ENCODE data around the gene TEX101.

TEX101 gene

DNA sequence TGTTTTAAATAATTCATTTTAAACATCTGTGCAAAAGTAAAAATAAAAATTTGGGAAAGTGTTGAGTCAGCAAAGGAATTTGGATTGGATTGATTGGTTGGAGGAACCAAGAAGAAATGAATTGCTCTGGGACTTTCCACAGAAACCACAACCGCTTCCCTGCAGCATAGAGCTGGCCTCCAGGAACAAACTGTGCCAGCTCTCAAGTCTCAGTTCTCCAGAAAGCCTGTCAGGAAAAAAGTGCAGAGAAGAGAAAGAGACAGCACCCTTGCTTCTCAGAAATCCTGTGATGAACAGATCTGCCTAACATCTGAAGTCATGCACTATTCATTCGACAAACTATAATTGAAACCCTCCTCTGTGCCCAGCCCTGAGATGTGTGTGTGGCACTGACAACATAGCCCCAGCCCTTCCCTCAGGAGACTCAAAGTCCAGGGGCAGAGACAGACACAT is 35.9 kb downstream of the TEX101 start:
- H3K4me1 ChIP-seq (ENCODE audit: control insufficient read depth in 1 of 2, insufficient read depth in 2 of 2, low read length in 2 of 2) = peaks cover 0 to 11% of the 10 kb centered on the region in 2 donors
- H3K36me3 ChIP-seq (ENCODE audit: control insufficient read depth in 1 of 2, insufficient read depth in 2 of 2, low read length in 2 of 2) = no peaks in the 10 kb centered on the region
- H3K4me3 ChIP-seq (ENCODE audit: low read depth in 1 of 2, low read length in 2 of 2) = no peak overlapping the region
- H3K9me3 ChIP-seq (ENCODE audit: control insufficient read depth in 1 of 2, low read length in 2 of 2) = peaks cover 0 to 3% of the 10 kb centered on the region in 2 donors
- H3K27ac ChIP-seq (ENCODE audit: low read length) = no peak overlapping the region
- no peaks in the 10 kb centered on the region for H3K27me3 ChIP-seq (ENCODE audit: low read depth, low read length)

DNA sequence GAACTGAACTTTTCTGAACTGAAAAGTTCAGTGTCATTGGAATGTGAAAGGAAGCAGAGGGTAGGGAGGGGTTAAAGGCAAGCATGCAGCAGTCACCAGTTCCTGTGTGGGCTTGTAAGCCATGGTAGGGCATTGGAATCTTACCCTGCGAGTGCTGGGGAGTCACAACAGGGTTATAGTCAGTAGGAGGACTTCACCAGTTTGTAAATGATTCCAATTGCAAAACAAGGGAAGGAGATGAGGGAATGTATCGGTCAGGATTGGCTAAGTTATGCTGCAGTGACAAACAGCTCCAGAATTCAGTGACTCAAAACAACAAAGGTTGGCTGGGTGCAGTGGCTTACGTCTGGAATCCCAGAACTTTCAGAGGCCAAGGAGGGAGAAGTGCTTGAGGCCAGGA is 37.9 kb downstream of the TEX101 start:
- Histone ChIP-seq H3K4me1 (ENCODE audit: control insufficient read depth in 1 of 2, insufficient read depth in 2 of 2, low read length in 2 of 2) (peaks cover 0 to 9% of the 10 kb centered on the region in 2 donors), H3K27ac (ENCODE audit: low read length) (no peak overlapping the region)

DNA sequence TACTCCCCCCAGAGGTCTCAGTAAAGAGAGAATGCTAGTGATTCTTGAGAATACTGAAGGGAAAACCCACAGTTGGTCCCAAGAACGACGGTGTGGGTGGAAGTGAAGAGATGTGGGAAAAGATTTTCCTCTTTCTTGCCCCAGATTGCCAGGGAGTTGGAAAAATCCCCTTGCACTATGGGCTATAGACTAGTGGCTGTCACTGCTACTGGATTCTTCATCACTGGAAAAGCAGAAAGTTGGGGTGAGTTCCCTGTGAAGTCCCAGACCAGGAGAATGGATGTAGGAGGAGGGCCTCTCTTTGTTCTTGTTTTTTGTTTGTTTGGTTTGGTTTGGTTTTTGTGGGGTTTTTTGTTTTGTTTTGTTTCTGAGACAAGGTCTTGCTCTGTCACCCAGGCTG is 39.3 kb downstream of the TEX101 start:
- Histone ChIP-seq H3K27me3 (ENCODE audit: low read depth, low read length) (no peaks in the 10 kb centered on the region), H3K27ac (ENCODE audit: low read length) (no peak overlapping the region)

More for the DNA sequence above, 37.9 kb downstream of the TEX101 start:
- peaks cover 0 to 3% of the 10 kb centered on the region in 2 donors for H3K9me3 ChIP-seq (ENCODE audit: control insufficient read depth in 1 of 2, low read length in 2 of 2)
- no peaks in the 10 kb centered on the region for H3K36me3 ChIP-seq (ENCODE audit: control insufficient read depth in 1 of 2, insufficient read depth in 2 of 2, low read length in 2 of 2)
- H3K27me3 ChIP-seq (ENCODE audit: low read depth, low read length) = no peaks in the 10 kb centered on the region
- H3K4me3 ChIP-seq (ENCODE audit: low read depth in 1 of 2, low read length in 2 of 2) = no peak overlapping the region

DNA sequence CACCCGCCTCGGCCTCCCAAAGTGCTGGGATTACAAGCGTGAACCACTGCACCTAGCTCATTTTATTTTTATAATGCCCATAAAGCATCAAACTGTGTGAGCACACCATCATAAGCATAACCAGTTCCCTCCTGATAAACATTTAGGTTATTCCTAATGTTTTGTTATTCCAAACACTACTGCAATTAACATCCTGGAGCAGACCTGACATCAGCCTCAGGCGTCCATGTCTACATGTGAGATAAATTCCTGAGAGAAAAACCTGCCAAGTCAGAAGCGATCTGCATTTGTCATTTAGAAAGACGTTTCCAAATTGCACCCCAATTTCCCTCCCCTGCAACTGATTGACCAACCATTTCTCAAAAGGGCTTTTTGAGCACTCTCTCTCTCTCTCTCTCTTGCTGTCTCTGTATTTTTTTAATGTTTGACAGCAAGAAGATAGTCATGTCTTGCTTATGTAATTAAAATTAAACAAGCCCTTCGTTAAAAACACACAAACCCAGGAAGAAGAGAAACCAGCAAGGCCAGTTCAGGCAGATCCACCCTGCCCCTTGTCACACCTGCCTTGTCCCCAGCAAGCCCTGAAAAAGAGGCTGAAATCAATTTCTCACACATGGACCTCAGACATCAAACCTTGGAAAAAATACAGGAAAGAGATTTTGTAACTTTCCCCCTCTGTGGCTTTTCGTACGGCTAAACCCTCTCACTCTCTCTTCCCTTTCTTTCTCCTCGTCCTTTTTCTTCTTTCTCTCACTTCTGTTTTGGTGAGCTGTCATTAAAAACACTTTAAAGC is 40.8 kb downstream of the TEX101 start:
- Histone ChIP-seq H3K4me3 (ENCODE audit: low read depth in 1 of 2, low read length in 2 of 2) (no peak overlapping the region), H3K27me3 (ENCODE audit: low read depth, low read length) (no peaks in the 10 kb centered on the region), H3K9me3 (ENCODE audit: control insufficient read depth in 1 of 2, low read length in 2 of 2) (peaks cover 0 to 3% of the 10 kb centered on the region in 2 donors), H3K36me3 (ENCODE audit: control insufficient read depth in 1 of 2, insufficient read depth in 2 of 2, low read length in 2 of 2) (no peaks in the 10 kb centered on the region), H3K27ac (ENCODE audit: low read length) (peak overlapping the region; percentile 16), H3K4me1 (ENCODE audit: control insufficient read depth in 1 of 2, insufficient read depth in 2 of 2, low read length in 2 of 2) (peaks cover 0 to 9% of the 10 kb centered on the region in 2 donors)

More for the DNA sequence above, 39.3 kb downstream of the TEX101 start:
- Histone ChIP-seq H3K4me3 (ENCODE audit: low read depth in 1 of 2, low read length in 2 of 2) (no peak overlapping the region), H3K9me3 (ENCODE audit: control insufficient read depth in 1 of 2, low read length in 2 of 2) (peaks cover 0 to 3% of the 10 kb centered on the region in 2 donors), H3K4me1 (ENCODE audit: control insufficient read depth in 1 of 2, insufficient read depth in 2 of 2, low read length in 2 of 2) (peaks cover 0 to 9% of the 10 kb centered on the region in 2 donors), H3K36me3 (ENCODE audit: control insufficient read depth in 1 of 2, insufficient read depth in 2 of 2, low read length in 2 of 2) (no peaks in the 10 kb centered on the region)

DNA sequence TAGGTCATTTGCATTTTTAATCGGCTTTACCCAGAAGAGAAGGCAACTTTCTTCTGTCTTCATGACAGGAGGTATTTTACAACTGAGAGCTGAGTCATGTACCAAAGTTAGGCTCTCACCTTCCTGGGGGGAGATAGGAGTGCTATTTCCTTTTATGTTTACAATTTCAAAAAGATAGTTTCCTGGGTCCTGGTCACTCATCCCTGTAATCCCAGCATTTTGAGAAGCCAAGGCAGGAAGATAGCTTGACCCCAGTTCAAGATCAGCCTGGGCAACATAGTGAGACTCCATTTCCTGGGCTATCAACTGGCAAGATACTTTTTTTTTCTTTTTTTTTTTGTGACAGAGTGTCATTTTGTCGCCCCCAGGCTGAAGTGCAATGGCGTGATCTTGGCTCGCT is 43.1 kb downstream of the TEX101 start:
- H3K36me3 ChIP-seq (ENCODE audit: control insufficient read depth in 1 of 2, insufficient read depth in 2 of 2, low read length in 2 of 2) = no peaks in the 10 kb centered on the region
- peaks cover under 1 to 9% of the 10 kb centered on the region in 2 donors for H3K4me1 ChIP-seq (ENCODE audit: control insufficient read depth in 1 of 2, insufficient read depth in 2 of 2, low read length in 2 of 2)
- H3K27me3 ChIP-seq (ENCODE audit: low read depth, low read length) = no peaks in the 10 kb centered on the region
- H3K4me3 ChIP-seq (ENCODE audit: low read depth in 1 of 2, low read length in 2 of 2) = no peak overlapping the region
- H3K27ac ChIP-seq (ENCODE audit: low read length) = no peak overlapping the region
- H3K9me3 ChIP-seq (ENCODE audit: control insufficient read depth in 1 of 2, low read length in 2 of 2) = no peaks in the 10 kb centered on the region

DNA sequence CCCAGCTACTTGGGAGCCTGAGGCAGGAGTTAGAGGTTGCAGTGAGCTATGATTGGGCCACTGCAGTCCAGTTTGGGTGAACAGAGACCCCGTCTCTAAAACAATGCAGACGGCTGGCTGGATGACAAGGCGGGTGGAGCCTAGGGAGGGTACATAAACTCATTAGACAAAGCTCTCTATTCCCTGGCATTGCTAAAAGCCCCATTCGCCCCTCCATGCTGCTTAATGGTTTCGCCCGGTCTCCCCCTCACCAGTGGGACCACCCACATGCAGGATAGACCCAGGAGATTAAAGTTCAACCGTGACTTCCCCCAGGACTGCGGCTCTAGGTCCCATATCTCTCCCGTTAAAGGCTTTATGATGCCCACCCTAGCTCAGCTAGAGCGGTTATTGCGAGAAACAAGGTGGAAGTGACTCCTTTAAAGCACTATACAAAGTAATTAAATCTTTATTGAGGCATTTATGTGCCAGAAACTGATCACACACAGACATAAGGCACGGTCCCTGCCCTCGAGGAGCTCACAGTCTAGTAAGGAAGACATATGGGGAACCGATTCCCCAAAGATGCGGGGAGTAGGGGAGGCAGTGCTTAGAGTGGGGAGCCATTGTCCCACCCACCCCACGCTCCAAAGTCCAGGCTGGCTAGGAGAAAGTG is 45.8 kb downstream of the TEX101 start:
- no peak overlapping the region for H3K27ac ChIP-seq (ENCODE audit: low read length)
- H3K4me1 ChIP-seq (ENCODE audit: control insufficient read depth in 1 of 2, insufficient read depth in 2 of 2, low read length in 2 of 2) = peaks cover 3 to 11% of the 10 kb centered on the region in 2 donors
- no peaks in the 10 kb centered on the region for H3K27me3 ChIP-seq (ENCODE audit: low read depth, low read length)
- no peak overlapping the region for H3K4me3 ChIP-seq (ENCODE audit: low read depth in 1 of 2, low read length in 2 of 2)
- no peaks in the 10 kb centered on the region for H3K9me3 ChIP-seq (ENCODE audit: control insufficient read depth in 1 of 2, low read length in 2 of 2)
- H3K36me3 ChIP-seq (ENCODE audit: control insufficient read depth in 1 of 2, insufficient read depth in 2 of 2, low read length in 2 of 2) = no peaks in the 10 kb centered on the region

DNA sequence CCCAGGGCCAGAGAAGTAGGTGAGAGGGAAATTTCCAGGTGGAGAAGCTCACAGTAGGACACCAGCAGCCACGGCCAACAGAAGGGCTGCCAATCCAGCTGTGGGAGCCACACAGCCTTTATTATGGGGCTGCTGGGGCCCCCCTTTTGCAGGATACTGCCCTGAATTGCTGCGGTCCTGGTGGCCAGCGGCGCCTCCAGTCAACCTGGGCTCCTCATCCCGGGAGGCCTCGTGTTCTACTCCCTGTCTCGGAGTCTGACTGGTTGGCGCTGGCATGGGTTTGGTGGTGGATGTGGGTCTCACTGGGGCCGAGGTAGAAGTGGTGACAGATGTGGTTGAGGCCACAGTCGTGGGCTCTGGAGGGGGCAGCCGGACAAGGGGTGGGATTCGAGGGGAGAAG is 46.6 kb downstream of the TEX101 start:
- H3K27ac ChIP-seq (ENCODE audit: low read length) = no peak overlapping the region
- no peaks in the 10 kb centered on the region for H3K36me3 ChIP-seq (ENCODE audit: control insufficient read depth in 1 of 2, insufficient read depth in 2 of 2, low read length in 2 of 2)
- peaks cover 3 to 6% of the 10 kb centered on the region in 2 donors for H3K4me1 ChIP-seq (ENCODE audit: control insufficient read depth in 1 of 2, insufficient read depth in 2 of 2, low read length in 2 of 2)
- no peaks in the 10 kb centered on the region for H3K9me3 ChIP-seq (ENCODE audit: control insufficient read depth in 1 of 2, low read length in 2 of 2)
- H3K27me3 ChIP-seq (ENCODE audit: low read depth, low read length) = no peaks in the 10 kb centered on the region
- H3K4me3 ChIP-seq (ENCODE audit: low read depth in 1 of 2, low read length in 2 of 2) = no peak overlapping the region

DNA sequence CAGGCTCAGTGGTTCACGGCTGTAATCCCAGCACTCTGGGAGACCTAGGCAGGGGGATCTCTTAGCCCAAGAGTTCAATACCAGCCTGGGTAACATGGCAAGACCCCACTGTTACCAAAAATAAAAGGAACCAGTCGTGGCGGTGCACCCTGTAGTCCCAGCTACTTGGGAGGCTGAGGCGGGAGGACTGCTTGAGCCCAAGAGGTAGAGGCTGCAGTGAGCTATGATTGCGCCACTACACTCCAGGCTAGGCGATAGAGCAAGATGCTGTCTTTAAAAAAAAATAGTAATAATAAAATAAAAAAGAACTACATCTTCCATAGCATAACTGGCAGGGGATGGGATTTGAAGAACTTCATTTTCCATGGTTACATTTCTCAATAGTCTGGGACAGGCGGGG is 47.7 kb downstream of the TEX101 start:
- Histone ChIP-seq H3K27ac (ENCODE audit: low read length) (no peak overlapping the region), H3K4me3 (ENCODE audit: low read depth in 1 of 2, low read length in 2 of 2) (peak overlapping the region in 1 of 2 donors; percentile 86), H3K36me3 (ENCODE audit: control insufficient read depth in 1 of 2, insufficient read depth in 2 of 2, low read length in 2 of 2) (no peaks in the 10 kb centered on the region), H3K9me3 (ENCODE audit: control insufficient read depth in 1 of 2, low read length in 2 of 2) (no peaks in the 10 kb centered on the region), H3K27me3 (ENCODE audit: low read depth, low read length) (no peaks in the 10 kb centered on the region), H3K4me1 (ENCODE audit: control insufficient read depth in 1 of 2, insufficient read depth in 2 of 2, low read length in 2 of 2) (peaks cover 3 to 6% of the 10 kb centered on the region in 2 donors)

DNA sequence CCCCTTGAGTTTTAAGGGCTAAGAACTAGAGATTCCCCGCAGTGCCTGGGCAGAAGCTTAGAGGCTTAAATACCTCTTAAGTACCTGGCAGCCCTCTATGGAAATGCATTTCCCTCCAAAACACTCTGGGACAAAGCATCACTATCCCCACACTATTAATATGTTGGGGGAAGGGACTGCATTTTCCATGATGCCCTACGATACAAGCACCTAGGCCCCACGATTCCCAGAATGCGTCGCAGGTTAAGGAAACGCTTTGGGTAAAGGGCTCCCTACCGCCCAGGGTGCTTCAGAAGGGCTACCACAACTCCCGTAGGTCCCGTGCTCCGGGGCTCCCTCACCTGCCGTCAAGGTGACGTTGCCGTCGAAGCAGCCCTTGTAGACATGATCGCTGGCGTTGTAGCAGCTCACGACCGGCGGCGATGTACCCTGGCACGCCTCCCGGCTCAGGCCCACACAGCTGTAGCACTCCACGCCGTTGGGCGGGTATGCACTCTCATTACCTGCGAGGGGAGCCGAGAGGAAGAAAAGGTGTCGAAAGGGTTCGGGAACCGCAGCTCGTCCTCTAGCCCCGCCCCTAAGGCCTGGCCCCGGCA is 48.2 kb downstream of the TEX101 start:
- no peaks in the 10 kb centered on the region for H3K9me3 ChIP-seq (ENCODE audit: control insufficient read depth in 1 of 2, low read length in 2 of 2)
- no peaks in the 10 kb centered on the region for H3K36me3 ChIP-seq (ENCODE audit: control insufficient read depth in 1 of 2, insufficient read depth in 2 of 2, low read length in 2 of 2)
- no peaks in the 10 kb centered on the region for H3K27me3 ChIP-seq (ENCODE audit: low read depth, low read length)
- peak overlapping the region; percentile 73 to 86 for H3K4me3 ChIP-seq (ENCODE audit: low read depth in 1 of 2, low read length in 2 of 2)
- peaks cover 3 to 6% of the 10 kb centered on the region in 2 donors for H3K4me1 ChIP-seq (ENCODE audit: control insufficient read depth in 1 of 2, insufficient read depth in 2 of 2, low read length in 2 of 2)
- no peak overlapping the region for H3K27ac ChIP-seq (ENCODE audit: low read length)

DNA sequence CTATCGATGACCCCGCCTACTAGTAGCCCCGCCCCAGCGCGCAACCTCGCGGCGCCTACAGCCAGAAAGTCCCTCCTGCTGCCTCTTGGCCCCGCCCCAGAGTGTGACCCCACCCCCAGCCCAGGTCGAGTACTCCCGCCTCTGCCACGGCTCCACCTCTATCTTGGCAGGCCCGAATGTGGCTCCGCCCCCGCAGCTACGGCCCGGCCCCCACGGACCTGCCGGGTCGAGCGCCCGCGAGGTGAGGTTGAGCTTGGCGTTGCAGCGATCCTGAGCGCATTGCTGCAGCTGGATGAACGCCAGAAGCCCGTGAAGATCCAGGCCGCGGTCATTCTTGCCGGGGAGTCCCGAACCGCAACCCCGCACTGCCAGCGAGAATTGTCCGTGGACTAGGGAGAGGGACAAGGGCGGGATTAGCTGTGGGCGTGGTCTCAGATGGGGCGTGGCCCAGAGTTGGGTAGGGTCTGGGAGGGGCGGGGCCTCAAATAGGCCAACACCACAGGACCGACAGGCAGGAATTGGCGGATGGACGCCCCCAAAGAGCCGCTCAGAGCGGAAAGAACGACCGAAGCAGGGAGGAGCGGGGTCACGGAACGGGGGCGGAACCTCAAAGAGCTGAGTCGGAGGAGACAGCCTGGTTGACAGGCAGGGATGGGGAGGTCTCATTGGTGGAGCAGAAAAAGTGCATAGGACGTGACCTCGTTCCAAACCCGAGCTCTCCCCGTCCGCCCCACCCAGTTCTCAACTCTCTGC is 48.9 kb downstream of the TEX101 start:
- Histone ChIP-seq H3K9me3 (ENCODE audit: control insufficient read depth in 1 of 2, low read length in 2 of 2) (no peaks in the 10 kb centered on the region), H3K27ac (ENCODE audit: low read length) (peak overlapping the region; percentile 65), H3K27me3 (ENCODE audit: low read depth, low read length) (no peaks in the 10 kb centered on the region), H3K4me3 (ENCODE audit: low read depth in 1 of 2, low read length in 2 of 2) (peak overlapping the region; percentile 73 to 86), H3K36me3 (ENCODE audit: control insufficient read depth in 1 of 2, insufficient read depth in 2 of 2, low read length in 2 of 2) (no peaks in the 10 kb centered on the region), H3K4me1 (ENCODE audit: control insufficient read depth in 1 of 2, insufficient read depth in 2 of 2, low read length in 2 of 2) (peaks cover 3 to 6% of the 10 kb centered on the region in 2 donors)
